GM21786 (cell line): ENCODE results near the gene NPHP1.
"Not testable (repeated sequence)": the region's sequence is repeated elsewhere in the genome, so short reads cannot be mapped to it uniquely, and the experiment has no call there.

Experiments
- ATAC-seq: cut with Tn5 transposase; IDR thresholded peaks from one replicate; pipeline ENCODE4 v1.9.1; 2021; ENCODE audit not compliant: unreplicated experiment

NPHP1 gene

DNA sequence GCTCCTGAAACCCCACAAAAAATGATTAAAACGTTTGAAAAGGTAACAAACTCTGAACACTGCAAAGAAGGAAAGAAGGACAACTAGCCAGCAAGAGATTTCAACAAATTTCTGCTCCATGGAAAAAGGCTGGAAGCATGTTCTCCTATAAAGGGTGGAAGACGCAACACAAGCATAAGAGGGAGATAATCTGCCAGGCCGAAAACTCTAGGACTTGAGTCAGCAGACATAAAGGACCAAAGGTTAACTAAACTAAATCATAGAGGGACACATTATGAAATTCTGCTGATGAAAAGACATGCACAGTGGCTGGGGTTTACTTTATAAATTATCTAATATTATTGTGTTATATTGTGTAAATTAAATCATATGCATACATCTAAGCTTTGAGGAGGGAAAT lies 6.8 kb downstream of the NPHP1 start:
- ATAC-seq = no peak

DNA sequence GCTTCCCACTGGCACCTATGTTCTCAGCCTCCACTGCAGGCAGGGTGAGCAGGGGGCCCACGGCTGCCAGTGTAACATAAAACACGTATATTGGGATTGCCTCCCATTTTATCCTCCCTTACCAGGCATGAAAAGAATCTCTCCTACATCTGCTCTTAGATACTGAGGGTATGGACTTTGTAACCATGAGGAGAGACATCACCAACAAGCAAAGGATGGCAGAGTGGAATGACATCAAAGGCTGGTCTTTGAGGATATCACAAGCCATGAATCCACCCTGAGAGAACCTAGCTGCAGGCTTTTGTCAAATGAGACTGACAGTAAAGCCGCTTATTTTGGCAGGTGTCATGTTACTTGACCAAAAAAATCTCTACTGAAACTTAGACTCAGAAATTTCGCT lies 7.4 kb downstream of the NPHP1 start:
- no peak for ATAC-seq

DNA sequence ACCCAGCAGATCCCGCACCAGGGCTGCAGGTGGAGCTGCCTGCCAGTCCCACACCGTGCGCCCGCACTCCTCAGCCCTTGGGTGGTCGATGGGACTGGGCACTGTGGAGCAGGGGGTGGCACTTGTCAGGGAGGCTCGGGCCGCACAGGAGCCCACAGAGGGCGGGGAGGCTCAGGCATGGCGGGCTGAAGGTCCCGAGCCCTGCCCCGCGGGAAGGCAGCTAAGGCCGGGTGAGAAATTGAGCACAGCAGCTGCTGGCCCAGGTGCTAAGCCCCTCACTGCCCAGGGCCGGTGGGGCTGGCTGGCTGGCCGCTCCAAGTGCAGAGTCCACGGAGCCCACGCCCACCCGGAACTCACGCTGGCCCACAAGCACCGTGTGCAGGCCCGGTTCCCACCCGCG lies 14.6 kb downstream of the NPHP1 start:
- ATAC-seq = not testable (repeated sequence)

DNA sequence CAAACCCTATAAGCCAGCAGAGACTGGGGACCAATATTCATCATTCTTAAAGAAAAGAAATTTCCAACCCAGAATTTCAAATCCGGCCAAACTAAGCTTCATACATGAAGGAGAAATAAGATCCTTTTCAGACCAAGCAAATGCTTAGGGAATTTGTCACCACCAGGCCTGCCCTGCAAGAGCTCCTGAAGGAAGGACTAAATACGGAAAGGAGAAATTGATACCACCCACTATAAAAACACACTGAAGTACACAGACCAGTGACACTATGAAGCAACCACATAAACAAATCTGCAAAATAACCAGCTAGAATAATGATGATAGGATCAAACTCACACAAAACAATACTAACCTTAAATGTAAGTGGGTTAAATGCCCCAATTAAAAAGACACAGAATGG lies 22.4 kb downstream of the NPHP1 start:
- ATAC-seq = no peak

DNA sequence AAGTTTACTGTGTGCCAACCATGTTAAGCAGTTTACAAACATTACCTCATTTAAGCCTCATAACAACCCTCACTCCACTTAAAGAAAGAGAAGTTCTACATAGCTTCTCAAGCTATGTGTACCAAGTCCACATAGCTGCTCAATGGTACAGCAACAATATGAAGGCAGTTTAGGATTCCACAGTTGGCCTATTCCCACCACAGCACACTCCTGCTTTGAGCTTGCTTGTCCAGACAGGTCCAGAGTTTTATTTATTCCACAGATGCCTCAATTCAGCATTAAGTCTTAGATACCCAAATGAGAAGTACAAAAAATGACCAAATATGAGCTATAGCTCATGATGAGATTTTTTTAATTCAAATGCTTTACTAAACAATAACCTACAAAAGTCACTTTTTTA lies 24.8 kb downstream of the NPHP1 start:
- ATAC-seq = no peak

DNA sequence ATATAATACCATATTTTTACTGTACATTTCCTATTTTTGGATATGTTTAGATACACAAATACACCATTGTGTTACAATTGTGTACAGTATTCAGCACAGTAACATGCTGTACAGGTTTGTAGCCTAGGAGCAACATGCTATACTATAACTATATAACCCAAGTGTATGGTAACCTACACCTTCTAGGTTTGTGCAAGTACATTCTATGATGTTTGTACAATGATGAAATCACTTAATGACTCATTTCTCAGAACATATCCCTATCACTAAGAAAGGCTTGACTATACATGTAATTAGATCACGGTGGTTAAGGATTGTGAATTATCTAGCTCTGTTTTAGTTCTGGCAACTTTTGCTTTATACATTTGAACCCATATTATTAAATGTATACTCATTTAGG lies 31.3 kb downstream of the NPHP1 start:
- no peak for ATAC-seq

DNA sequence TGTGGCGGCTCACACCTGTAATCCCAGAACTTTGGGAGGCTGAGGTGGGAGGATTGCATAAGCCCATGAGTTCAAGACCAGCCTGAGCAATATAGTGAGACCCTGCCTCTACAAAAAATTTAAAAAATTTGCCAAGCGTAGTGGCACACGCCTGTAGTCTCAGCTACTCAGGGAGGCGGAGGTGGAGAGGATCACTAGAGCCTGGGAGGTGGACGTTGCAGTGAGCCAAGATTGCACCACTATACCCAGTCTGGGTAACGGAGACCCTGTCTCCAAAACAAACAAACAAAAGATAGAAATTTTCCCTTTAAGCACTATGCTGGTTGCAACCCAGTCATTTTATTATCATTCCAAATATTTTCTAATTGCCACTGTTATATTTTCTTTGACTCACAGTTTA lies 32.3 kb downstream of the NPHP1 start:
- no peak for ATAC-seq

DNA sequence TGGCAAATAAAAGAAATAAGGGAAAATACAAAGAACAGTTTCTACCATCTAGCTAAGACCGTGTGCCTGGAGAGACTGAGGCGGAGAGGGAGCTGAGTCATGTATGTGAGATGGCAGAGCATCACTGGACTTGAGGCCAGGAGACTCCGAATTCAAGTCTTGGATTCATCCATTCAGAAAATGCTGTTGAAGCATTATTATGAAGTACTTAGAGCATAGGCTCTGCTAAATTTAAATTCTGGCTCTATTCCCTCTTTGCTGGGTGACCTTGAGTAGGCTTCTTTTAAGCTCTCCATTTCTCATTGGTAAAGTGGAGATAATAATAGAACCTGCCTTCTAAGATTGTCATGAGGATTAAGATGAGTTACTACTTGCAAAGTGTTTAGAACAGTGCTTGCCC lies 34.7 kb downstream of the NPHP1 start:
- ATAC-seq = no peak

DNA sequence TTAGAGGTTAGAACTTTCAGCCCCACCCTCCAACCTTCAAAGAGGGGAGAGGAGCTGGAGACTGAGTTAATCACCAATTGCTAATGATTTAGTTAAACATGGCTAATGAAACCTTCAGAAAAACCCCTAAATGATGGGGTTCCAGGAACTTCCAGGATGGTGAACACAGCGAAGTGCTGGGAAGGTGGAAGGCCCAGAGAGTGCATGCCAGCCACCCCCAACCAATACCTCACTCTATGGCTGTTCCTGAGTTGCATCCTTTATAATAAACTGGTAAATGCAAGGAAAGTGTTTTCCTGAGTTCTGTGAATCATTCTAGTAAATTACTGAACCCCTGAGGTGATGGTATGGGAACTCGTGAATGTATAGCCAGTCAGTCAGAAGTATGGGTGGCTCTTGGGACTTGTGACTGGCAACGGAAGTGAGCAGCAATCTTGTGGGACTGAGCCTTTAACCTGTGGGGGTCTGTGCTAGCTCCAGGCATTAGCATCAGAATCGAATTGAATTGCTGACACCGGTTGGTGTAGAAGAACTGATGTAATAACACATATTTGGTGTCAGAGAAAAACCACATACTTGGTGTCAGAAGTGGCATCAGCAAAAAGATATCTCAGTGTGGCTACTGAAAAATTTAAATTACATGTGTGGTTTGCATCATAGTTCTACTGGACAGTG lies 37.4 kb downstream of the NPHP1 start:
- ATAC-seq = no peak

DNA sequence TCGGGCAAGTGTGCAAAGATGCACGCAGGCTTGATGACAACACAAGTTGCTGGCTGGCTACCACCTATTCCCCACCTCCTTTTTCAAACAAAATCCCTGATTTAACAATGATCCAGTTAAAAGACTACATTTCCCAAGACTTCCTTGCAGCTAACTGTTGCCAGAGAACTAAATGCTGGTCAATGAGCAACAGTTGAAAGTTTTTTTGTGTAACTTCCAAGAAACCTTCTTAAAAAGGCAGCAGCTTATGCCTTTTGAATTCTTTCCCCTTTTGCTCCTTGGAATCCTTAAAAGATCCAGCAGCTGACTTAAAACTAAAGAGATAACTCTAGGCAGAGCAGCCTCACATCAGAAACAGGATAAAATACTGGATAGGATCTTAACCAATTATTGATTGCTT lies 38.5 kb downstream of the NPHP1 start:
- ATAC-seq = no peak

DNA sequence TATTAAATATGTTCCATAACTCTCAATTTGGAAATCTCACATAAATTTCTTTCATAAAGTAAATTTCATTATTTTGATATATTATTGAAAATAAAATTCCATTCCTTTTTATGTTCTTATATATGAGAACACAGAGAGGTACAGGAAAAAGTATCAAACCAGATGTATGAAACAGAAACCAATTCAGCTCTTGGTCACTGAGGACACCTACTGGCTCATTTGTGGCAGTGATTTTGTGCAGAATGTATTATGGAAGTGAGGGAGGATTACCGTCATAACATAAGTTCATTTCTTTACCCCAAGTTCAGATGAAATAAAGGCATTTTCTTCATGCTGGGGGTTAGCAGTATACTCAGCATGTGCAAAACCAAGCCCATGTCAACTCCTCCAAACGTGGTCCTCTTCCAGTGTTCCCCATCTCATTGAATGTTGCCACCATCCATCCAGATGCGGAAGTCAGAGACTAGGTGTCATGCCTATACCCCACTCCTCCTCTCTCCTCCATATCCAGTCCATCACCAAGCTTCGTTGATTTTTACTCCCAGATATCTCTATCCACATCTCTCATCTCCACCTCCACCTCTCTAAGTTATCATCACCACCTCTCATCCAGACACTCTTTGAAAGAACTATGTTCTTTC lies 47.5 kb downstream of the NPHP1 start:
- peak; percentile 55 for ATAC-seq

DNA sequence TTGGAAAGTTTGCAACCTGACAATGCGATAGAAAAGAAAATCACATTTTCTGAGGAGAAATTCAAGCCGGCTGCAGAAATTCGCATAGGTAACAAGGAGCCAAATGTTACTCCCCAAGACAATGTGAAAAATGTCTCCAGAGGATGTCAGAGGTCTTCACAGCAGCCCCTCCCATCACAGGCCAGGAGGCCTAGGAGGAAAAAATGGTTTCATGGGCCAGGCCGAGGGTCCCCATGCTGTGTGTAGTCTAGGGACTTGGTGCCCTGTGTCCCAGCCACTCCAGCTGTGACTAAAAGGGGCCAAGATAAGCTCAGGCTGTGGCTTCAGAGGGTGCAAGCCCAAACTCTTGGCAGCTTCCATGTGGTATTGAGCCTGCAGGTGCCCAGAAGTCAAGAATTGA lies 50.0 kb downstream of the NPHP1 start:
- not testable (repeated sequence) for ATAC-seq

DNA sequence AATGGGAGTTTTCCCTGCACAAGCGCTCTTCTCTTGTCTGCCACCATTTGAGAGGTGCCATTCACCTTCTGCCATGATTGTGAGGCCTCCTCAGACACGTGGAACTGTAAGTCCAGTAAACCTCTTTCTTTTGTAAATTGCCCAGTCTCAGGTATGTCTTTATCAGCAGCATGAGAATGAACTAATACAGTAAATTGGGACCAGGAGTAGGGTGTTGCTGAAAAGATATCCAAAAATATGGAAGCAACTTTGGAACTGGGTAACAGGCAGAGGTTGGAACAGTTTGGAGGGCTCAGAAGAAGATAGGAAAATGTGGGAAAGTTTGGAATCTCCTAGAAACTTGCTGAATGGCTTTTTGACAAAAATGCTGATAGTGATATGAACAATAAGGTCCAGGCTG lies 50.6 kb downstream of the NPHP1 start:
- not testable (repeated sequence) for ATAC-seq

DNA sequence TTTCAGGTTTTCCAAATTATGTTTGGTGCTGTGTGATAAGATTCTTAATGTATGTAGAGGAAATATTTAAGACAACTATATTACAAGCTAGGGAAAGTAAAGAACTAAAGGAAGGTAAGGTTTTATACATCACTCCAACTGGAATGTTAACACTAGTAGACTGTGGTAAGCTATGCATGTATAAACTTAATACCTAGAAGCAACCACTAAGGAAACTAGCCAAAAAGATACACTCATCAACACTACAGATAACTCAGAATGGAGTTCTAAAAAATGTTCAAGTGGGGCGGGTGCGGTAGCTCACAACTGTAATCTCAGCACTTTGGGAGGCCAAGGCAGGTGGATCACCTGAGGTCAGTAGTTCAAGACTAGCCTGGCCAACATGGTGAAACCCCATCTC lies 51.4 kb downstream of the NPHP1 start:
- ATAC-seq = no peak

DNA sequence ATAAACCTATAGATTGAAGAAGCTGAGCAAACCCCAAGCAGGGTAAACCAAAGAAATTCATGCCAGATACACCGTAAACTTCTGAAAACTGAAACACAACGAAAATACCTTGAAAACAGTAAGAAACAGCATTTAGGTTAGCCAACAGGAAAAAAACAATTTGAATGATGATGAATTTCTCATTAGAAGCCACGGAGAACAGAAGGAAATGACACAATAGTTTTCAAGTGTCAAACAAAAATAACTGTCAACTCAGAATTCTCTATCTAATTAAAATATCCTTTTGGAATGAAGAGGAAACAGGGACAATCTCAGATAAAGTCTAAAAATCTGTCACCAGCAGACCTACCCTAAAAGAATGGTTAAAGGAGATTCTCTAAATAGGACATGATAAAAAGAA lies 51.9 kb downstream of the NPHP1 start:
- ATAC-seq = no peak

DNA sequence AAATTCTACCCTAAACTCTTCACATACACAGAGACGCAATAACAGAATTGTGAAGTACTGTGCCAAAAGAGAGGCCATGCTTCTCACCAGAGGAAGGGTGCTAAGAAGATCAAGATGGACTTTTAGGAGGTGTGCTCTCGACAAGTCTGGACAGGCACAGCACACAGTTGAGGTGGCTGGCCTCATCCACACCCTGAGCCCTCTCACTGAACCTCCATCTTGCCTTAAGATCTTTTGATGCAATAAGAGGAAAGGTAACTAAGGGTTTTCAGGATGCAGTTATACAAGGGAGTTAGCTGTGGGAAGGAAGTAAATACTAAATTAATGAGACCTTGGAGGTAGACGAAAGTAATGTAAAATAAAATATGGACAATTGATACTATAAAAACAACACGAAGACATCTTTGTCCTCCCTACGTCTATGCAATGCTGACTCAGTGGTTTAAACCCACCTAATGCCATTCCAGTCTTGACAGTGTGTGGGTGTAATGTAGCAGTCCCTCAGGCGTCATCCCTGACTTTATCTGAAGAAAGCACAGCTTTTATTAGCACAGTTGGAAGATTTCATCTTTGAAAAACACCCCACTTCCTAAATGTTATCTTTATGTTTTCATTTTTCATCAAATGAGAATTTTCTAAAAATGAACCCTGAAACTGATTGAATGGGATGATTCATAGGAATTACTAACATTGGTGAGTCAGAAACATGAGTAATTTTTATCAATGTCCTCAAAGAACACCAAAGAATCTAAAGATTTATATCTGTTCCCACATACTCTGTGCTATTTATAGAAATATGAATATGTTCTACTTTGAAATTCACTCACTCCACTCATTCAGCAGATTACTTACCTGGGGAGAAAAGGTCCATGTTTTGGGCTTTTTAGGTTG lies 55.2 kb downstream of the NPHP1 start:
- no peak for ATAC-seq

DNA sequence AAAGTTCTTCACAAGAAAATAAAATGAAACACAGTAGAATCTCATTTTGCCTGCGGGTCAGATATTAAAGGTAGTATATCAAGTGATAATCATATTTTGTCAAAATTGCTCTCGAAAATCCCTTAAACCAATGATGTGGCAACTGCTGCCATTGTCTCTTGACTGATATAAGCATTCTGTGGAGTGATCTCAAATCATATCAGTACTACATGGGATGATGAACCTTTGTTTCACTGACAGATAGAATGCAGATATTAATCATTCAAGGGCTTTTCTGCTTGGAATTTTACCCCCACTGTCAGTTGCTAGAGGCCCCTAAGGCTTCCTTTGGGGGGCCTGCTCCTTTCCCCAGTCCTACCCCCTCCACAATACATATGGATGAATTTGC lies 57.9 kb downstream of the NPHP1 start:
- no peak for ATAC-seq

DNA sequence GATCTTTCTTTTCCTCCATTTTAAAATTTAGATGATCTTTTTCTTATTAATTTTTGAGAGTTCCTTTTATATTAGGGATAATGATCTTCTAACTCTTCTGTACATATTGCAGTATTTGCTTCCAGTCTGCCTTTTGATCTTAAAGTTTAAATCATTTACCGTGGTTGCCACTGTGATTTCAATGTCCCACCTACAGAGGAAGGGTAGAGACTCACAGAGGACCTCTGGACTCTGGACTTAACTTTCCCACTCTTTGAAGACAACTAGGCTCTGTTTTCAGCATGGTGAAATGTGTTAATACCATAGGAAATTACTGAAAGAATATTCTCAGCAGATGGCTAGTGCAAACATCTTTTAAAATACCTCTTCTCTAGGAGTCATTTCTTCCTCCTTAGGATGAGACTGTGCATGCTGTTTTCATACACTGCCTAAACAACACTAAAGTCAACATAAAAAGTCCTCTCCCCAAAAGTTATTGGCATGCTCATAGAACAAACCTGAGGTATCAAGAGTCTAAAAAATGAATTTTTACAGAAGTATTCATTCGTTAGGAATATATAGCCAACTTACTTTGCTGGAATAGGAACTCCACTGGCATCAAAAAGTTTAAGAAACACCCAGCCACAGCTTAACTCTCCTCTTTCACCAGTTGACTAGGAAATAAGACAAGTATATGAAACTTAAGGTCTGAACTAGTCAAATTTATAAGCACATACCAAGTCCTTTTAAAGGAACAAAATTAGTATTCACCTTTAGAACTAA lies 58.4 kb downstream of the NPHP1 start:
- ATAC-seq = no peak

DNA sequence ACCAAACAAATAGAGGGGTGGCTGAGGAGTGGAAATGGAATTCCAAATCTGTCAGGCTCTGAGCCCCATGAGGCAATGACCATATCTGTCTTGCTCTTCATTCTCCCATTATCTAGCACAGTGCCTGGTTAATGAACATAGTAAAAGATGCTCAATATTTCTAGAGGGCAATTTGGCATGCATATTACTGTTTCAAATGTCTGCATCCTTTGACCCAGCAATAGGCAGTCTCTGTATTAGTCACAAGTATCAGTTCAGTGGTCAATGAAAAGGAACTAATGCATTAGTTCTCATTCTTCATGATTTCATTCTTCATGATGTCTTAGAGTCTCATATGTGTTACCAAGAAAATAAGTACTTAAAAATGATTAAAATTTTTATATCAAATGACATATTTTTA lies 60.8 kb downstream of the NPHP1 start:
- peak; percentile 48 for ATAC-seq

DNA sequence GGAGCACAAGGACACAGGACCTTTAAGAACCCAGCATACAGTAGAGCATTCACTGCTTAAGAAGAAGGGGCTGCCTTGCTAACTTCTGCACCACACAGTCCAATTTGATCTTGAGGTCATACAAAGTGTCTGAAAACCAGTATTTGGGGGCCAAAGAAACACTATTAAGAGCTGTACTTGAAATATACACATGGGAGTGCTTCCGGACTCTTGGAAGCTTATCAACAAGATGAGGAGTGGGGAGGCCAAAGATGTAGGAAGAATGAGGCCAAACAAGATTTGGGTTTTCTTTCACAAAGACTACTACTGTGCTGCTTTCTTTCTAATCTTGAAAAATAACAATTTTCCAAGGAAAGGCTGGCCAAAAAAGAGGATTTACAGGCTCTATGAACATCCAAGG lies 64.4 kb downstream of the NPHP1 start:
- ATAC-seq = no peak

DNA sequence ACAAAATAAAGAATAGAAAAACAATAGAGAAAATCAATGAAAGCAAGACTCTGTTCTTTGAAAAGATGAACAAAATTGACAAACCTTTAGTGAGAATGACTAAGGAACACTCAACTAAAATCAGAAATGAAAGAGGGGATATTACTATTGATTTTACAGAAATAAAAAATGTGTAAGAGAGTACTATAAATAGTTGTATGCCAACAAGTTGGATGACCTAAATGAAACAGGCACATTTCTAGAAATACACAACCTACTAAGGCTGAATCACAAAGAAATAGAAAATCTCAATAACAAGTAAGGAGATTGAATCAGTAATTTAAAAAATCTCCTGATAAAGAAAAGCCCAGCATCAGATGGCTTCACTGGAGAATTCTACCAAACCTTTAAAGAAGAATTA lies 70.8 kb downstream of the NPHP1 start:
- no peak for ATAC-seq
